HepG2 (cell line): ENCODE data around the gene PUS1. TPM values are rescaled to one million over a fixed set of nuclear protein-coding genes. Genes with fewer than 3 reads are reported as not detected.
A peak's percentile ranks its signal among the peaks of the same experiment; 100 is the strongest.

ENCODE experiments used
- ATF7 ChIP-seq, 2 experiments: fragments of 450-650 bp in 1 of 2; sonication (generic) in 1 of 2; formaldehyde crosslinking in 1 of 2; IDR thresholded peaks; 2 replicates each; pipeline versions ENCODE4 v1.4.0 to v1.6.1; 2016 to 2020; ENCODE audit warnings: antibody characterized with exemption in 1 of 2, mild to moderate bottlenecking in 1 of 2, missing genetic modification reagents in 1 of 2
- BCL3 ChIP-seq: sonication (generic); formaldehyde crosslinking; IDR thresholded peaks from 2 replicates; pipeline ENCODE4 v1.5.1; 2020; ENCODE audit warnings: mild to moderate bottlenecking, missing genetic modification reagents, moderate library complexity
- DMAP1 ChIP-seq: IDR thresholded peaks from 2 replicates; pipeline ENCODE4 v1.6.1; 2016
- DNMT1 ChIP-seq: sonication (generic); formaldehyde crosslinking; IDR thresholded peaks from 2 replicates; pipeline ENCODE4 v1.5.1; 2020; ENCODE audit warnings: mild to moderate bottlenecking, missing genetic modification reagents
- GLMP ChIP-seq: sonication (generic); formaldehyde crosslinking; IDR thresholded peaks from 2 replicates; pipeline ENCODE4 v1.9.0; 2021; ENCODE audit warnings: missing genetic modification reagents, mild to moderate bottlenecking, borderline replicate concordance
- GTF3A ChIP-seq: sonication (generic); formaldehyde crosslinking; conservative IDR thresholded peaks from 2 replicates; pipeline ENCODE4 v1.4.0; 2020; ENCODE audit warnings: mild to moderate bottlenecking, missing genetic modification reagents
- IKZF4 ChIP-seq: sonication (generic); formaldehyde crosslinking; IDR thresholded peaks from 2 replicates; pipeline ENCODE4 v1.5.1; 2020; ENCODE audit warnings: borderline replicate concordance, mild to moderate bottlenecking, low read depth, missing genetic modification reagents; ENCODE audit errors: not compliant biosample characterization
- NFKBIZ ChIP-seq: IDR thresholded peaks from 2 replicates; pipeline ENCODE4 v1.6.1; 2018; ENCODE audit warnings: missing genetic modification reagents, missing compliant biosample characterization
- PREB ChIP-seq: sonication (generic); formaldehyde crosslinking; IDR thresholded peaks from 2 replicates; pipeline ENCODE4 v1.4.0; 2020; ENCODE audit warnings: missing genetic modification reagents
- SMARCC2 ChIP-seq: fragments of 450-650 bp; IDR thresholded peaks from 2 replicates; pipeline ENCODE4 v1.6.1; 2017; ENCODE audit warnings: antibody characterized with exemption, mild to moderate bottlenecking
- SP5 ChIP-seq: IDR thresholded peaks from 2 replicates; pipeline ENCODE4 v1.6.1; 2016; ENCODE audit warnings: low read depth, borderline replicate concordance
- TBP ChIP-seq: sonication (generic); formaldehyde crosslinking; IDR thresholded peaks from 2 replicates; pipeline ENCODE4 v1.5.0; 2020; ENCODE audit warnings: missing genetic modification reagents
- ZBTB14 ChIP-seq: sonication (generic); formaldehyde crosslinking; IDR thresholded peaks from 2 replicates; pipeline ENCODE4 v1.4.0; 2020; ENCODE audit warnings: missing genetic modification reagents
- ZEB1 ChIP-seq: IDR thresholded peaks from 2 replicates; pipeline ENCODE4 v1.6.1; 2012; ENCODE audit warnings: mild to moderate bottlenecking, low read depth, inconsistent platforms; ENCODE audit not compliant: insufficient replicate concordance
- ZMYM4 ChIP-seq: sonication (generic); formaldehyde crosslinking; IDR thresholded peaks from 2 replicates; pipeline ENCODE4 v1.8.1; 2023; ENCODE audit warnings: mild to moderate bottlenecking, missing genetic modification reagents
- ZNF3 ChIP-seq: IDR thresholded peaks from 2 replicates; pipeline ENCODE4 v1.7.0; 2017; ENCODE audit warnings: inconsistent platforms
- ZNF687 ChIP-seq: sonication (generic); formaldehyde crosslinking; IDR thresholded peaks from 2 replicates; pipeline ENCODE4 v1.5.1; 2020; ENCODE audit warnings: mild to moderate bottlenecking, missing genetic modification reagents, moderate library complexity
- ZNF782 ChIP-seq: sonication (generic); formaldehyde crosslinking; IDR thresholded peaks from 2 replicates; pipeline ENCODE4 v1.4.0; 2020; ENCODE audit warnings: missing genetic modification reagents, mild to moderate bottlenecking, borderline replicate concordance
- ZNF891 ChIP-seq: sonication (generic); formaldehyde crosslinking; IDR thresholded peaks from 2 replicates; pipeline ENCODE4 v1.5.0; 2020; ENCODE audit warnings: mild to moderate bottlenecking, missing genetic modification reagents
- polyA plus RNA-seq, 8 experiments: library from polyadenylated mRNA; depleted of rRNA in 3 of 8; stranded (reverse) in 7 of 8; unstranded in 1 of 8; fragments of >200 nt; fragmentation: Illumina TruSeq in 4 of 8; extraction: Trizol in 4 of 8; gene quantifications; 2 replicates each; pipeline versions ENCODE4 v1.2.1 to v1.2.3, GENCODE V29; 2011 to 2016; ENCODE audit warnings: low read depth in 4 of 8, missing spikeins in 1 of 8, mixed read lengths in 1 of 8; ENCODE audit not compliant: insufficient read depth in 1 of 8
- total RNA-seq, 5 experiments: library from RNA; depleted of rRNA; stranded (reverse); fragments of >200 nt; fragmentation: Illumina TruSeq; extraction: Trizol; gene quantifications; 2 replicates each; pipeline ENCODE4 v1.2.3, GENCODE V29; 2016; ENCODE audit warnings: low read depth in 1 of 5

PUS1 gene
- total and polyA plus RNA-seq, 2 of the 13 experiments (the other 11 are each of a cell fraction or from before 2014, with no cell fraction given): 19.2 to 24.7 TPM

GRCh38 chr12:131929581-131930456, 743 bp downstream of the PUS1 start (continued):
- TF ChIP-seq GLMP (CRISPR knock-in tag) (no peak), SMARCC2 (no peak), ZNF687 (0 out of 2 replicates have a peak, but pooled peaks have one; percentile 7), SP5 (CRISPR knock-in tag) (0 out of 2 replicates have a peak, but pooled peaks have one; percentile 4), BCL3 (CRISPR knock-in tag) (no peak), IKZF4 (CRISPR knock-in tag) (no peak), TBP (CRISPR knock-in tag) (no peak), ZNF782 (no peak), ZNF891 (peak; percentile 36; the same call in 1 of the 2 replicates), GTF3A (CRISPR knock-in tag) (no peak), ZBTB14 (CRISPR knock-in tag) (no peak), DMAP1 (CRISPR knock-in tag) (no peak), PREB (CRISPR knock-in tag) (no peak), ZNF3 (CRISPR knock-in tag) (no peak), NFKBIZ (no peak), ZEB1 (no peak), ZMYM4 (CRISPR knock-in tag) (no peak), DNMT1 (CRISPR knock-in tag) (no peak), ATF7 (IDR thresholded peaks at IDR 0.05) (no peak), ATF7 (CRISPR knock-in tag; IDR thresholded peaks at IDR 0.05) (no peak)
